Measurements from ENCODE around the gene NTHL1. TPM values are rescaled to one million over a fixed set of nuclear protein-coding genes. Genes with fewer than 3 reads are reported as not detected.

NTHL1 gene
- total and polyA plus RNA-seq, 2 of the 13 experiments (the other 11 are each of a cell fraction or from before 2014, with no cell fraction given) = 47.5 to 64.9 TPM

DNA sequence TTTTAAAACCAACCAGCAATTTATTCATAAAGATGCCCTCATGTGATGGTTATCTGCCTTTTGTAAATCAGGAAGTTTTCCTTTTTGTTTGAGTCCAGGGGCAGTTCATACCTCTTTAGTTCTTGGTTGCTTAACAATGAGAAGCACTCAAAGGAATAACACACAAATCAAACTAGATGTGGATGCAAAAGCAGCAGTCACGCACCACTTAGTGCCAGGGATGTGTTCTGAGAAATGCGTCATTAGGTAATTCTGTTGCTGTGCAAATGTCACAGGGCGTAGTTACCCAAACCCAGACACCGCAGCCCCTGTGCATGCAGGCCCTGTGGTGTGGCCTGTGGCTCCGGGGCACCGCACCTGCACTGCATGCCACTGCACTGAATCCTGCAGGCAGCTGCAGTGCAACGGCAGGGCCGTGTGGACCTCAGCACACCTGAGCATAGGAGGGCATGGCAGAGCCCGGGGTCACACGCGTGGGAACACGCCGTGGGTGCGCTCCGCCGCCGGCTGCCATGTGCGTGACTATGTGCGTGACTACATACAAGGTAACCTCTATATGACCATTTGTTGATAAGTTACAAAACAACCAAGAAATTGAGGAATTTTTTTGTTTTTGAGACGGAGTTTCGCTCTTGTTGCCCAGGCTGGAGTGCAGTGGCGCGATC lies 48.4 kb upstream of the NTHL1 start:
- no TSS peak for BruUV-seq (replicated peaks)
- POLR2A ChIA-PET = no interaction called here
- H2AFZ ChIP-seq (ENCODE audit: low read length) = no peak overlapping the region
- WGBS (ENCODE audit: low lambda C conversion rate) = 97% methylated on average over 17 of the region's 23 CpGs
- no peaks in the 10 kb centered on the region for H3K4me1 ChIP-seq (ENCODE audit: insufficient read depth, low read length)
- no peaks in the 10 kb centered on the region for H3K79me2 ChIP-seq (ENCODE audit: insufficient read depth, low read length)
- CTCF ChIA-PET (ENCODE audit: low intra/inter-chr PET ratio, low total read pairs) = no interaction called here
- H3K4me3 ChIP-seq (replicated peaks in 1 of 3; ENCODE audit: insufficient read depth in 1 of 3, low read depth in 2 of 3, low read length in 3 of 3) = no peak overlapping the region
- ATAC-seq (no peak), DNase-seq (ENCODE audit: low spot score) (no peak), FAIRE-seq (no peak)
- H3K9ac ChIP-seq (ENCODE audit: insufficient read depth, low read depth, low read length) = no peak overlapping the region
- H3K27ac ChIP-seq (ENCODE audit: extremely low read length, insufficient read depth, low read length) = no peak overlapping the region
- H3K36me3 ChIP-seq (replicated peaks in 1 of 2; ENCODE audit: control insufficient read depth in 1 of 2, insufficient read depth in 2 of 2, low read length in 2 of 2) = peaks cover 4 to 22% of the 10 kb centered on the region in 2 experiments; a peak in 4 of 5 replicates
- TF ChIP-seq AGO2 (optimal IDR thresholded peaks at IDR 0.05; ENCODE audit: low read depth, low read length) (peak; percentile 35), ZNF33A (CRISPR knock-in tag; IDR thresholded peaks at IDR 0.05; ENCODE audit: borderline replicate concordance) (no peak), ESRRA (CRISPR knock-in tag; IDR thresholded peaks at IDR 0.05; ENCODE audit: low read depth) (no peak), TEAD2 (CRISPR knock-in tag; IDR thresholded peaks at IDR 0.05) (no peak), MEIS1 (CRISPR knock-in tag; IDR thresholded peaks at IDR 0.05; ENCODE audit: borderline replicate concordance) (no peak)
- TF ChIP-seq, protein P1, sequence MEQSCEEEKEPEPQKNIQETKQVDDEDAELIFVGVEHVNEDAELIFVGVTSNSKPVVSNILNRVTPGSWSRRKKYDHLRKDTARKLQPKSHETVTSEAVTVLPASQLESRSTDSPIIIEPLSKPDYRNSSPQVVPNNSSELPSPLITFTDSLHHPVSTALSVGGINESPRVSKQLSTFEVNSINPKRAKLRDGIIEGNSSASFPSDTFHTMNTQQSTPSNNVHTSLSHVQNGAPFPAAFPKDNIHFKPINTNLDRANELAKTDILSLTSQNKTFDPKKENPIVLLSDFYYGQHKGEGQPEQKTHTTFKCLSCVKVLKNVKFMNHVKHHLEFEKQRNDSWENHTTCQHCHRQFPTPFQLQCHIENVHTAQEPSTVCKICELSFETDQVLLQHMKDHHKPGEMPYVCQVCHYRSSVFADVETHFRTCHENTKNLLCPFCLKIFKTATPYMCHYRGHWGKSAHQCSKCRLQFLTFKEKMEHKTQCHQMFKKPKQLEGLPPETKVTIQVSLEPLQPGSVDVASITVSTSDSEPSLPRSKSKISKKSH (CRISPR knock-in tag; IDR thresholded peaks at IDR 0.05; ENCODE audit: borderline replicate concordance) = no peak
- H3K27me3 ChIP-seq (ENCODE audit: control insufficient read depth in 1 of 2, insufficient read depth in 2 of 2, low read length in 2 of 2) = no peaks in the 10 kb centered on the region
- intact Hi-C loops (cut with micrococcal nuclease; ENCODE audit: unreplicated experiment) (no loop called here), in situ Hi-C loops (cut with HindIII; ENCODE audit: extremely low pct_ligation_motif_present, low pct_unique_long_range_greater_than_20kb) (no loop called here)
- no peak overlapping the region for H3K4me2 ChIP-seq (ENCODE audit: low read depth, low read length)
- H3K9me3 ChIP-seq (ENCODE audit: low read length) = no peaks in the 10 kb centered on the region
- H4K20me1 ChIP-seq (ENCODE audit: insufficient read depth, low read length) = no peaks in the 10 kb centered on the region
